ENCODE data around the gene GPR137. TPM values are rescaled to one million over a fixed set of nuclear protein-coding genes. Genes with fewer than 3 reads are reported as not detected.

The GPR137 gene
- total RNA-seq, 1 experiment from 2014 or later: 32.4 TPM

GRCh38 chr11:64267207-64267945 is 18.3 kb upstream of the GPR137 start:
- ChIA-PET POLR2A (ENCODE audit: unreplicated experiment) (no interaction called here), CTCF (no interaction called here)
- H3K9me2 ChIP-seq (replicated peaks; ENCODE audit: low read length): no peaks in the 10 kb centered on the region
- peaks cover 35% of the 10 kb centered on the region for H3K4me1 ChIP-seq (ENCODE audit: insufficient read depth, low read length)
- H3K9ac ChIP-seq (ENCODE audit: low read length): no peak overlapping the region
- intact Hi-C loops (cut with micrococcal nuclease): no loop called here
- no peak overlapping the region for H3K27ac ChIP-seq (ENCODE audit: low read length)
- peaks cover 21% of the 10 kb centered on the region; the same call in 1 of the 2 replicates for H3K36me3 ChIP-seq (ENCODE audit: low read depth, low read length)
- no peak for TF ChIP-seq EZH2 (IDR thresholded peaks at IDR 0.05; ENCODE audit: low read length, unreplicated experiment)
- TF ChIP-seq EZH2phosphoT487 (IDR thresholded peaks at IDR 0.05; ENCODE audit: borderline replicate concordance, low read length): no peak
- TF ChIP-seq CTCF (conservative IDR thresholded peaks at IDR 0.05; ENCODE audit: low read depth, low read length): no peak
- no peak overlapping the region for H3K4me2 ChIP-seq (ENCODE audit: low read length)
- no peak overlapping the region for H2AFZ ChIP-seq (ENCODE audit: low read length)
- peaks cover 11% of the 10 kb centered on the region; the same call in 1 of the 2 replicates for H3K79me2 ChIP-seq (ENCODE audit: low read length)
- no peaks in the 10 kb centered on the region for H4K20me1 ChIP-seq (ENCODE audit: low read length)
- H3F3A ChIP-seq (ENCODE audit: low read length, unreplicated experiment): no peaks in the 10 kb centered on the region
- DNase-seq (no peak), ATAC-seq (no peak)
- H3K27me3 ChIP-seq (ENCODE audit: low read length): no peaks in the 10 kb centered on the region
- BruUV-seq (replicated peaks): no TSS peak
- H3K4me3 ChIP-seq (ENCODE audit: low read length): no peak overlapping the region
- no peaks in the 10 kb centered on the region for H3K9me3 ChIP-seq (ENCODE audit: low read length)

- Histone ChIP-seq H3K4me1 (ENCODE audit: insufficient read depth, low read length) (peaks cover 35% of the 10 kb centered on the region), H3K4me2 (ENCODE audit: low read length) (peak overlapping the region; percentile 82), H3K27me3 (ENCODE audit: low read length) (no peaks in the 10 kb centered on the region), H3K9ac (ENCODE audit: low read length) (no peak overlapping the region), H3K27ac (ENCODE audit: low read length) (peak overlapping the region; percentile 59), H3K36me3 (ENCODE audit: low read depth, low read length) (peaks cover 13% of the 10 kb centered on the region; the same call in 1 of the 2 replicates), H2AFZ (ENCODE audit: low read length) (no peak overlapping the region), H3K4me3 (ENCODE audit: low read length) (peak overlapping the region; percentile 69; the same call in 1 of the 2 replicates), H3K9me3 (ENCODE audit: low read length) (no peaks in the 10 kb centered on the region), H3K79me2 (ENCODE audit: low read length) (peaks cover 14% of the 10 kb centered on the region; the same call in 1 of the 2 replicates), H3F3A (ENCODE audit: low read length, unreplicated experiment) (no peaks in the 10 kb centered on the region), H4K20me1 (ENCODE audit: low read length) (no peaks in the 10 kb centered on the region), H3K9me2 (replicated peaks; ENCODE audit: low read length) (no peaks in the 10 kb centered on the region)
- TF ChIP-seq EZH2 (IDR thresholded peaks at IDR 0.05; ENCODE audit: low read length, unreplicated experiment) (no peak), CTCF (conservative IDR thresholded peaks at IDR 0.05; ENCODE audit: low read depth, low read length) (no peak), EZH2phosphoT487 (IDR thresholded peaks at IDR 0.05; ENCODE audit: borderline replicate concordance, low read length) (no peak)
- peak; percentile 1 for ATAC-seq
- BruUV-seq (replicated peaks): no TSS peak
- ChIA-PET CTCF (no interaction called here), POLR2A (ENCODE audit: unreplicated experiment) (no interaction called here)
- DNase-seq: peak; percentile 58
- intact Hi-C loops (cut with micrococcal nuclease): no loop called here
These were observed 17.4 kb upstream of the GPR137 start for GRCh38 chr11:64268025-64268892.

Measured in PC-3 (cell line).